Mucosa of descending colon (tissue), 3 donors: ENCODE measurements around the gene SRRT. TPM values are rescaled to one million over a fixed set of nuclear protein-coding genes. Genes with fewer than 3 reads are reported as not detected.

Source experiments
- ATAC-seq: fragments of 200-7000 bp; cut with Tn5 transposase; one replicate; pipeline ENCODE4 v1.9.1; 2020; ENCODE audit warnings: mild to moderate bottlenecking, moderate library complexity
- DNase-seq, 3 donors: peaks; one replicate each; pipeline ENCODE4 v3.0.0-alpha.2; 2020
- H3K36me3 ChIP-seq: fragments of 200-600 bp; one replicate; pipeline ENCODE4 v1.8.0; 2021; ENCODE audit warnings: low read depth, mild to moderate bottlenecking
- H3K4me1 ChIP-seq: fragments of 200-600 bp; one replicate; pipeline ENCODE4 v1.8.0; 2021; ENCODE audit warnings: low read depth, mild to moderate bottlenecking
- H3K4me3 ChIP-seq: fragments of 200-600 bp; one replicate; pipeline ENCODE4 v1.8.0; 2021; ENCODE audit warnings: mild to moderate bottlenecking
- H3K9me3 ChIP-seq: fragments of 200-600 bp; one replicate; pipeline ENCODE4 v1.8.0; 2021; ENCODE audit warnings: mild to moderate bottlenecking
- intact Hi-C, 2 donors: fragments of 100-400 bp; cut with DNase I in 1 of 2; cut with micrococcal nuclease in 1 of 2; formaldehyde crosslinking; loops; one replicate each; pipeline versions ENCODE4 v1.11.0 to v1.11.1; 2022; cut with DNase I, micrococcal nuclease
- total RNA-seq, 3 donors: library from RNA; stranded (reverse); fragmentation: NEBNext Ultra II Directional in 2 of 3; extraction: Animal tissue kit (Norgen Biotek cat#: 25700) in 2 of 3; gene quantifications; one replicate each; pipeline versions ENCODE4 v1.2.1 to v1.2.4, GENCODE V29; 2021 to 2023
- TF ChIP-seq, protein P1 (sequence below): fragments of 200-600 bp; IDR thresholded peaks from one replicate; pipeline ENCODE4 v1.8.0; 2022; ENCODE audit warnings: antibody characterized with exemption, mild to moderate bottlenecking
- donor health status: DM: no; HTN: no; CAD: no; lungs with moderate emphysema.
- donor health status: DM: no; HTN: no; CAD: no.
- donor health status: DM: no; HTN: yes; CAD: no.

The SRRT gene
- total RNA-seq, 3 donors from 2014 or later, result 112 to 129 (median 120) TPM

DNA sequence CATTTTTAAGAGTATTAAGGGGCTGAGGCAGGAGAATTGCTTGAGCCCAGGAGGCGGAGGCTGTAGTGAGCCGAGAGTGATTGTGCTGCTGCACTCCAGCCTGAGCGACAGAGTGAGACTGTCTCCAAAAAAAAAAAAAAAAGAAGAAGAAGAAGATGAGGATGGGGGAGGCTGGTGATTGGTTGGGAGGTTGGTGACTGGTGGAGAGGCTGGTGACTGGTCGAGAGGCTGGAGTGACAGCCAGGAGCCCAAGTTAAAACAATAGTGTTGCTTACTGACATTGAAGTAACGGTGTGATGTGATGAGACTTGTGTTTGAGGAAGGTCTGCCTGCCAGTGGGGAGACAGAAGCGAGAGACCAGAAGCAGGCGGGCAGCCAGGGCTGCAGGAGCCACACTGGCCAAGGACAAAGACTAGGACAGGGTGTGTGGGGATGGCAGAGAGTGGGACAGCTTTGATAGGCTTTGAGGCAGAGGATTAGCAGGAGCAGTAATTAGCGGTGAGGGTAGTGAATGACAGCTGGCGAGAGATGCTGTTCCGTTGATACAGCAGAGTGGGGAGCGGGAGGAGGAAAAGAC is 4.9 kb downstream of the SRRT start:
- Histone ChIP-seq H3K36me3 (no peaks in the 10 kb centered on the region), H3K4me3 (no peak overlapping the region), H3K4me1 (peaks cover 16% of the 10 kb centered on the region), H3K9me3 (no peaks in the 10 kb centered on the region)
- no peak for DNase-seq
- intact Hi-C loops, result no loop called here
- ATAC-seq, result no peak
- TF ChIP-seq, protein P1, sequence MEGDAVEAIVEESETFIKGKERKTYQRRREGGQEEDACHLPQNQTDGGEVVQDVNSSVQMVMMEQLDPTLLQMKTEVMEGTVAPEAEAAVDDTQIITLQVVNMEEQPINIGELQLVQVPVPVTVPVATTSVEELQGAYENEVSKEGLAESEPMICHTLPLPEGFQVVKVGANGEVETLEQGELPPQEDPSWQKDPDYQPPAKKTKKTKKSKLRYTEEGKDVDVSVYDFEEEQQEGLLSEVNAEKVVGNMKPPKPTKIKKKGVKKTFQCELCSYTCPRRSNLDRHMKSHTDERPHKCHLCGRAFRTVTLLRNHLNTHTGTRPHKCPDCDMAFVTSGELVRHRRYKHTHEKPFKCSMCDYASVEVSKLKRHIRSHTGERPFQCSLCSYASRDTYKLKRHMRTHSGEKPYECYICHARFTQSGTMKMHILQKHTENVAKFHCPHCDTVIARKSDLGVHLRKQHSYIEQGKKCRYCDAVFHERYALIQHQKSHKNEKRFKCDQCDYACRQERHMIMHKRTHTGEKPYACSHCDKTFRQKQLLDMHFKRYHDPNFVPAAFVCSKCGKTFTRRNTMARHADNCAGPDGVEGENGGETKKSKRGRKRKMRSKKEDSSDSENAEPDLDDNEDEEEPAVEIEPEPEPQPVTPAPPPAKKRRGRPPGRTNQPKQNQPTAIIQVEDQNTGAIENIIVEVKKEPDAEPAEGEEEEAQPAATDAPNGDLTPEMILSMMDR, result no peak

DNA sequence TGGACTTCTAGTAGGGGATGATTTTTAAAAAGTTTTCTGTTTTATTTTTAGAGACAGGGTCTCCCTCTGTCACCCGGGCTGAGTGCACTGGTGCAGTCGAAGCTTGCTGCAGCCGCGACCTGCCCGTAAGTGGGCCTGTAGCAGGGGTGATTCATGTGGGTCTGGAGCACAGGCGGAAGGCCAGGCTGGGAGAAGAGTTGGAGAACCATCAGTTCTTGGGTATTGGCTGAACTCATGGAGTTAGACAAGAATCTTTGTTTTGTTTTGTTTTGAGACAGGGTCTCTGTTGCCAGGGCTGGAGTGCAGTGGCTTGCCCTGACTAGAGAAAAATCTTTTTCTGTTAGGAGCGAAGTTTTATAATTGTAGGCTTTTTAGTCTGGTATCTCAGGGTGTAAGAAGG is 5.7 kb downstream of the SRRT start:
- ATAC-seq, result no peak
- intact Hi-C loops, result no loop called here
- TF ChIP-seq, protein P1, result no peak
- Histone ChIP-seq H3K9me3 (no peaks in the 10 kb centered on the region), H3K4me3 (no peak overlapping the region), H3K36me3 (peaks cover under 1% of the 10 kb centered on the region), H3K4me1 (peaks cover 16% of the 10 kb centered on the region)
- no peak for DNase-seq

DNA sequence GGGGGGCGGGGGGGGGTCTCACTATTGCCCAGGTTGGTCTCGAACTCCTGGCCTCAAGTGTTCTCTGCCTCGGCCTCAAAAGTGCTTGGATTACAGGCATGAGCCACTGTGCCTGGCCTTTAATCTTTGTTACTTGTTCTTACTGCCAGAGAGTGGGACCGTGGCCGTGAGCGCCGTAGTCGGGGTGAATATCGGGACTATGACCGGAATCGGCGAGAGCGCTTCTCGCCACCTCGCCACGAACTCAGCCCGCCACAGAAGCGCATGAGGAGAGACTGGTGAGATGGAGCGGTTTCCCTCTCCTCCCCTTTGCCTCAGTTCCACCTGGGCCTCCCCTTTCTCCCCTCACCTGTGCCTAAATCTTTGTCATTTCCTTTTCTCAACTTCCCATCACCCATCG is 6.2 kb downstream of the SRRT start:
- intact Hi-C loops, result no loop called here
- no peak for DNase-seq
- no peak for ATAC-seq
- Histone ChIP-seq H3K4me3 (no peak overlapping the region), H3K4me1 (peaks cover 11% of the 10 kb centered on the region), H3K36me3 (peaks cover 5% of the 10 kb centered on the region), H3K9me3 (no peaks in the 10 kb centered on the region)
- TF ChIP-seq, protein P1, result no peak

DNA sequence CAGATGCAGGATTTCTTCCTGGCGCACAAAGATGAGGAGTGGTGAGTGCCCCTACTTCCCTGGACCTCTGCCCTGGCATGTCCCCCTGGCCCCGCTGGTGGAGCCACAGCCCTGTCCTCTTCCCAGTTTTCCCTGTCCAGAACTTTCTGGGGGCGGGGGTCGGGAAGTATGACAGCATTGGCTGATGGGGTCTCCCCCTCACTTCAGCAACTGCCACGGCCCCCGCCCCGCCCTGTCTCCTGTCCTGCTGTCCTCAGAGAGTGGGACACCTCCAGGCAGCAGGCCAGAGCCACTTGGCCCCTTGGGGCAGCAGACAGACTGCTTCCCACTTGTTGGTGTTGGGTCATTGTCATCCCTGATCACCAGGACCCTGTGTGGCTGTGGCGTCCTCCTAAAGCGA is 7.3 kb downstream of the SRRT start:
- TF ChIP-seq, protein P1, result no peak
- H3K4me3 ChIP-seq, result no peak overlapping the region
- H3K4me1 ChIP-seq, result peaks cover 1% of the 10 kb centered on the region
- peaks cover 8% of the 10 kb centered on the region for H3K36me3 ChIP-seq
- intact Hi-C loops, result no loop called here
- DNase-seq (no peak), ATAC-seq (no peak)
- H3K9me3 ChIP-seq, result no peaks in the 10 kb centered on the region

DNA sequence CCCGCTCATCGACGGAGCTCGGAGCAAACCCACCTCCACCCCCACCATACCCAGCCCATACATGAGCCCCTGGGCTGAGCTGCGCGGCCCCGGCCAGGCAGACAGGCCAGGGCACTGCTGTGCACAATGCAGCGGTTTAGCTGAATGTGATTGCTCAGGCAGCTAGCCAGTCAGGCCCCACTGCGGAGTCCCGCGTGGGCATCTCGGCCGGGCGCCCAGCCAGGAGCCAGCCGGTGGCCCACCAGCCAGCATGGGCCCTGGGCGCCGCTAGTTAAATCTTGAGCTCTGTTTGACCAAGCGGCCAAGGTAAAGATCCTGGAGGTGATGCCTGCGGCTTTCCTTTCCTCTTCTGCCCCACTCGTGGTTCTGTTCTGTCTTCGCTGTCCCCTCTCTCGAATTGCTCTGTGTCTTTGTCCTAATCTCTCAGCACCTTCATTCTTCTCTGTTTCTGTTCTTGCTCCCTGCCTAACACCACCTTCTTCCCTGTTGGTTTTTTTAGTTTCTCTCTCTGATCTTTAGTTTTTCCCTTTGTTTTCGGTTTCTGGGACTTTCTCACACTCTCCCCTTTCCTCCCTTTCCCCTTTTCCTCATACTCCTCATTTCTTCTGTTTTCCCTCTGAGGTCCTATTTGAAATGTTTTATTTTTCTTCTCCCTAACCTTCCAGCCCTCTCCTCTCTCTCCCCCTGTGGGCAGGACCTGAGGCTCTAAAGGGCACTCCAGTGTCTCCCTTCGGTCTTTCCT is 8.1 kb downstream of the SRRT start:
- no peak for ATAC-seq
- DNase-seq, result no peak
- TF ChIP-seq, protein P1, result no peak
- Histone ChIP-seq H3K4me3 (no peak overlapping the region), H3K9me3 (no peaks in the 10 kb centered on the region), H3K36me3 (peaks cover 8% of the 10 kb centered on the region), H3K4me1 (peaks cover 9% of the 10 kb centered on the region)
- intact Hi-C loops, result no loop called here
